ENCODE data around the gene NTN1. TPM values are rescaled to one million over a fixed set of nuclear protein-coding genes. Genes with fewer than 3 reads are reported as not detected.

NTN1 gene
- total RNA-seq, 1 donor from 2014 or later: 1.1 TPM

- Mint-ChIP-seq H3K4me3 (no peak overlapping the region), H3K27me3 (no peaks in the 10 kb centered on the region), H3K36me3 (ENCODE audit: low read depth) (peaks cover 2% of the 10 kb centered on the region), H3K9me3 (no peaks in the 10 kb centered on the region), H3K27ac (no peak overlapping the region), H3K4me1 (no peaks in the 10 kb centered on the region)
- no peak for TF ChIP-seq CTCF (IDR thresholded peaks at IDR 0.05)
- ATAC-seq (ENCODE audit: low read depth): no peak
- ChIA-PET CTCF (no interaction called here), POLR2A (no interaction called here)
- intact Hi-C loops (cut with micrococcal nuclease): no loop called here
- no peak for DNase-seq
These were observed 251.3 kb downstream of the NTN1 start for GRCh38 chr17:9272501-9273200.

- ATAC-seq (ENCODE audit: low read depth): no peak
- POLR2A ChIA-PET: no interaction called here
These were observed 252.4 kb downstream of the NTN1 start for GRCh38 chr17:9273428-9274391.

DNA sequence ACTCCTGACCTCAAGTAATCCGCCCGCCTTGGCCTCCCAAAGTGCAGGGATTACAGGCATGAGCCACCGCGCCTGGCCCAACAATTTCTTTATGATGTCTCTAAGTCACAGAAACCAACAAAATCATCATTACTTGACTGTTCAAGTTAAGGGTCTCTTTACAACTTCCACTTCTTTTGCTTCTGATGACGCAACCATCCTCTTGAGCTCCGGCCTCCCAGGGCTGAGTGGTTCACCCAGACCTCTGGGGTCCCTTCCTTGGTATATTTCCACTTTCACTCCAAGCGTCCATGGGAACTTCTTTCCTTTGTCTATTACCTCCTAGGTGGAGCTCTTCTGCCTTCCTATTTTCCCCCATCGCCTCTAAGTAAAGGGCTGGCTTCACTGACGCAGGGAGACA is 253.7 kb downstream of the NTN1 start:
- Mint-ChIP-seq H3K9me3 (no peaks in the 10 kb centered on the region), H3K27ac (no peak overlapping the region), H3K4me1 (no peaks in the 10 kb centered on the region), H3K4me3 (no peak overlapping the region), H3K27me3 (no peaks in the 10 kb centered on the region), H3K36me3 (ENCODE audit: low read depth) (peaks cover 2% of the 10 kb centered on the region)
- intact Hi-C loops (cut with micrococcal nuclease): no loop called here
- CTCF ChIA-PET: no interaction called here
- DNase-seq (no peak), ATAC-seq (ENCODE audit: low read depth) (no peak)
- POLR2A ChIA-PET: no interaction called here
- TF ChIP-seq CTCF (IDR thresholded peaks at IDR 0.05): no peak

More at GRCh38 chr17:9273428-9274391, 252.4 kb downstream of the NTN1 start:
- no peak for DNase-seq
- CTCF ChIA-PET: no interaction called here
- intact Hi-C loops (cut with micrococcal nuclease): no loop called here
- Mint-ChIP-seq H3K9me3 (no peaks in the 10 kb centered on the region), H3K4me1 (no peaks in the 10 kb centered on the region), H3K27ac (no peak overlapping the region), H3K4me3 (no peak overlapping the region), H3K27me3 (no peaks in the 10 kb centered on the region), H3K36me3 (ENCODE audit: low read depth) (peaks cover 2% of the 10 kb centered on the region)
- TF ChIP-seq CTCF (IDR thresholded peaks at IDR 0.05): no peak

DNA sequence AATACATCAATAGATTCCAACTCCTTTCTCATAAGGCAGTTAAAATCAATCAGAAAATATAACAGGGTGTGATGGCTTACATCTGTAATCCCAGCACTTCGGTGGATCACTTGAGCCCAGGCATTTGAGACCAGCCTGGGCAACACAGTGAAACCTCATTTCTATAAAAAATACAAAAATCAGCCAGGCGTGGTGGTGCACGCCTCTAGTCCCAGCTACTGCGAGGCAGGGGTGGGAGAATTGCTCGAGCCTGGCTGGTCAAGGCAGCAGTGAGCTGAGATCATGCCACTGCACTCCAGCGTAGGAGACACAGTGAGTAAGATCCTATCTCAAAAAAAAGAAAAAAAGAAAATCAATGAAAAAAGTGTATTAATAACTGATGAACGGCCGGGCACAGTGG is 258.6 kb downstream of the NTN1 start:
- Mint-ChIP-seq H3K4me1 (no peaks in the 10 kb centered on the region), H3K36me3 (ENCODE audit: low read depth) (no peaks in the 10 kb centered on the region), H3K27me3 (no peaks in the 10 kb centered on the region), H3K27ac (no peak overlapping the region), H3K4me3 (no peak overlapping the region), H3K9me3 (no peaks in the 10 kb centered on the region)
- ATAC-seq (ENCODE audit: low read depth) (no peak), DNase-seq (no peak)
- ChIA-PET POLR2A (no interaction called here), CTCF (no interaction called here)
- TF ChIP-seq CTCF (IDR thresholded peaks at IDR 0.05): no peak
- intact Hi-C loops (cut with micrococcal nuclease): no loop called here

GRCh38 chr17:9283909-9284308 is 262.6 kb downstream of the NTN1 start:
- ATAC-seq (ENCODE audit: low read depth): no peak
- Mint-ChIP-seq H3K9me3 (no peaks in the 10 kb centered on the region), H3K4me1 (peaks cover 3% of the 10 kb centered on the region), H3K27me3 (no peaks in the 10 kb centered on the region), H3K27ac (no peak overlapping the region), H3K36me3 (ENCODE audit: low read depth) (no peaks in the 10 kb centered on the region), H3K4me3 (no peak overlapping the region)
- CTCF ChIA-PET: no interaction called here
- POLR2A ChIA-PET: no interaction called here
- intact Hi-C loops (cut with micrococcal nuclease): no loop called here
- DNase-seq: no peak
- TF ChIP-seq CTCF (IDR thresholded peaks at IDR 0.05): no peak
